H9 (cell line): Measurements from ENCODE around the gene IRAK4. TPM values are rescaled to one million over a fixed set of nuclear protein-coding genes. Genes with fewer than 3 reads are reported as not detected.

ENCODE experiments used
- DNase-seq: peaks from one replicate; pipeline ENCODE4 v3.0.0-alpha.2; 2017
- H2AFZ ChIP-seq: one replicate; pipeline ENCODE4 v1.6.1; 2013; ENCODE audit warnings: mild to moderate bottlenecking, low read length, control low read depth, moderate library complexity
- H2AK5ac ChIP-seq: 2 replicates; pipeline ENCODE4 v1.6.1; 2013; ENCODE audit warnings: low read length, control low read depth, mixed read lengths; ENCODE audit not compliant: insufficient read length
- H2BK120ac ChIP-seq: one replicate; pipeline ENCODE4 v1.6.1; 2013; ENCODE audit warnings: low read depth, mild to moderate bottlenecking, low read length, control low read depth, inconsistent platforms; ENCODE audit not compliant: poor library complexity, severe bottlenecking
- H2BK12ac ChIP-seq: 2 replicates; pipeline ENCODE4 v1.6.1; 2013; ENCODE audit warnings: low read length, control low read depth, mixed read lengths, low read depth; ENCODE audit not compliant: insufficient read length
- H2BK15ac ChIP-seq: 2 replicates; pipeline ENCODE4 v1.6.1; 2013; ENCODE audit warnings: low read depth, low read length, control low read depth
- H2BK20ac ChIP-seq: one replicate; pipeline ENCODE4 v1.6.1; 2013; ENCODE audit warnings: low read depth, mild to moderate bottlenecking, low read length, control low read depth, inconsistent platforms; ENCODE audit not compliant: poor library complexity, severe bottlenecking
- H2BK5ac ChIP-seq: 2 replicates; pipeline ENCODE4 v1.6.1; 2013; ENCODE audit warnings: low read length, control low read depth, mixed read lengths; ENCODE audit not compliant: insufficient read length
- H3K14ac ChIP-seq: 2 replicates; pipeline ENCODE4 v1.6.1; 2013; ENCODE audit warnings: low read length, control low read depth; ENCODE audit not compliant: insufficient read depth
- H3K18ac ChIP-seq: 2 replicates; pipeline ENCODE4 v1.6.1; 2013; ENCODE audit warnings: low read depth, mild to moderate bottlenecking, mixed read lengths, low read length, control low read depth; ENCODE audit not compliant: insufficient read length
- H3K23ac ChIP-seq: 2 replicates; pipeline ENCODE4 v1.6.1; 2013; ENCODE audit warnings: low read length, control low read depth, mixed read lengths, low read depth; ENCODE audit not compliant: insufficient read length
- H3K23me2 ChIP-seq: 2 replicates; pipeline ENCODE4 v1.6.1; 2013; ENCODE audit warnings: low read depth, mild to moderate bottlenecking, mixed read lengths, low read length, control low read depth; ENCODE audit not compliant: insufficient read length, poor library complexity, severe bottlenecking
- H3K27ac ChIP-seq: 2 replicates; pipeline ENCODE4 v1.5.1; 2013; ENCODE audit warnings: low read length, control low read depth, mixed read lengths, low read depth; ENCODE audit not compliant: insufficient read length
- H3K27me3 ChIP-seq: 2 replicates; pipeline ENCODE4 v1.6.1; 2013; ENCODE audit warnings: low read length, control low read depth, inconsistent platforms; ENCODE audit not compliant: insufficient read depth
- H3K4ac ChIP-seq: 2 replicates; pipeline ENCODE4 v1.6.1; 2013; ENCODE audit warnings: low read depth, mild to moderate bottlenecking, control low read depth, inconsistent platforms, low read length, moderate library complexity
- H3K4me1 ChIP-seq: 2 replicates; pipeline ENCODE4 v1.6.1; 2013; ENCODE audit warnings: low read length, control low read depth, inconsistent platforms; ENCODE audit not compliant: insufficient read depth
- H3K4me2 ChIP-seq: 2 replicates; pipeline ENCODE4 v1.6.1; 2013; ENCODE audit warnings: low read length, control low read depth, mixed read lengths; ENCODE audit not compliant: insufficient read length, insufficient read depth
- H3K56ac ChIP-seq: 2 replicates; pipeline ENCODE4 v1.6.1; 2013; ENCODE audit warnings: low read depth, mild to moderate bottlenecking, mixed read lengths, low read length, control low read depth; ENCODE audit not compliant: insufficient read length
- H3K79me1 ChIP-seq: 2 replicates; pipeline ENCODE4 v1.6.1; 2013; ENCODE audit warnings: low read depth, mild to moderate bottlenecking, moderate library complexity, low read length, control low read depth, inconsistent platforms; ENCODE audit not compliant: insufficient read depth, poor library complexity, severe bottlenecking
- H3K79me2 ChIP-seq: 2 replicates; pipeline ENCODE4 v1.6.1; 2013; ENCODE audit warnings: low read length, control low read depth, inconsistent platforms; ENCODE audit not compliant: insufficient read depth
- H3K9ac ChIP-seq: 2 replicates; pipeline ENCODE4 v1.6.1; 2013; ENCODE audit warnings: low read length, control low read depth, mixed read lengths; ENCODE audit not compliant: insufficient read length; ENCODE audit errors: extremely low read depth
- H3K9me3 ChIP-seq: one replicate; pipeline ENCODE4 v1.6.1; 2013; ENCODE audit warnings: low read depth, low read length, inconsistent platforms; ENCODE audit not compliant: control insufficient read depth
- H3T11ph ChIP-seq: one replicate; pipeline ENCODE4 v1.6.1; 2013; ENCODE audit warnings: mild to moderate bottlenecking, low read length, control low read depth, inconsistent platforms
- H4K20me1 ChIP-seq: one replicate; pipeline ENCODE4 v1.6.1; 2013; ENCODE audit not compliant: control insufficient read depth, insufficient read length, insufficient read depth
- H4K5ac ChIP-seq: 2 replicates; pipeline ENCODE4 v1.6.1; 2013; ENCODE audit warnings: low read depth, mild to moderate bottlenecking, mixed read lengths, low read length, control low read depth; ENCODE audit not compliant: insufficient read length
- H4K8ac ChIP-seq: replicated peaks from 2 replicates; pipeline ENCODE4 v1.6.1; 2013; ENCODE audit warnings: low read length, control low read depth, mixed read lengths, low read depth; ENCODE audit not compliant: insufficient read length
- H4K91ac ChIP-seq: 2 replicates; pipeline ENCODE4 v1.6.1; 2013; ENCODE audit warnings: low read depth, mild to moderate bottlenecking, moderate library complexity, mixed read lengths, low read length, control low read depth; ENCODE audit not compliant: insufficient read length
- H3K27ac Mint-ChIP-seq, 3 experiments: 2 replicates in 2 of 3; 3 replicates in 1 of 3; pipeline ENCODE4 v1.8.0; 2020 to 2021; ENCODE audit warnings: mixed read lengths in 3 of 3, mild to moderate bottlenecking in 1 of 3, moderate library complexity in 1 of 3
- H3K27me3 Mint-ChIP-seq: 2 replicates; pipeline ENCODE4 v1.8.0; 2021; ENCODE audit warnings: low read depth, mild to moderate bottlenecking, moderate library complexity, mixed read lengths
- H3K36me3 Mint-ChIP-seq, 3 experiments: 2 replicates in 2 of 3; 3 replicates in 1 of 3; pipeline ENCODE4 v1.8.0; 2020 to 2021; ENCODE audit warnings: low read depth in 3 of 3, mixed read lengths in 3 of 3; ENCODE audit not compliant: insufficient read depth in 1 of 3
- H3K4me1 Mint-ChIP-seq, 2 experiments: 2 replicates each; pipeline ENCODE4 v1.8.0; 2020; ENCODE audit warnings: mixed read lengths in 2 of 2
- H3K4me3 Mint-ChIP-seq, 2 experiments: 2 replicates in 1 of 2; 3 replicates in 1 of 2; pipeline ENCODE4 v1.8.0; 2020 to 2021; ENCODE audit warnings: mild to moderate bottlenecking in 2 of 2, mixed read lengths in 2 of 2, moderate library complexity in 1 of 2
- H3K9me3 Mint-ChIP-seq, 2 experiments: 2 replicates in 1 of 2; 3 replicates in 1 of 2; pipeline ENCODE4 v1.8.0; 2020; ENCODE audit warnings: mild to moderate bottlenecking in 2 of 2, mixed read lengths in 2 of 2, moderate library complexity in 1 of 2
- WGBS: extraction: QIAGEN DNeasy Blood & Tissue Kit; methylation state at CpG from one replicate; pipeline ENCODE4 v1.1.7; 2013; ENCODE audit warnings: missing lambda C conversion rate, low lambda C conversion rate, mixed read lengths; ENCODE audit not compliant: insufficient read length; ENCODE audit errors: extremely low coverage; 5-methylcytosine and 5-hydroxymethylcytosine counted together
- total RNA-seq: library from RNA; stranded (reverse); gene quantifications from 2 replicates; pipeline ENCODE4 v1.2.1, GENCODE V29; 2021
- TF ChIP-seq, protein P1 (sequence below): fragments of 200-600 bp; sonication (generic); conservative IDR thresholded peaks from 3 replicates; pipeline ENCODE4 v1.8.0; 2021; ENCODE audit warnings: antibody characterized with exemption, mild to moderate bottlenecking

Gene IRAK4
- total RNA-seq, 1 experiment from 2014 or later: 3.0 TPM

DNA sequence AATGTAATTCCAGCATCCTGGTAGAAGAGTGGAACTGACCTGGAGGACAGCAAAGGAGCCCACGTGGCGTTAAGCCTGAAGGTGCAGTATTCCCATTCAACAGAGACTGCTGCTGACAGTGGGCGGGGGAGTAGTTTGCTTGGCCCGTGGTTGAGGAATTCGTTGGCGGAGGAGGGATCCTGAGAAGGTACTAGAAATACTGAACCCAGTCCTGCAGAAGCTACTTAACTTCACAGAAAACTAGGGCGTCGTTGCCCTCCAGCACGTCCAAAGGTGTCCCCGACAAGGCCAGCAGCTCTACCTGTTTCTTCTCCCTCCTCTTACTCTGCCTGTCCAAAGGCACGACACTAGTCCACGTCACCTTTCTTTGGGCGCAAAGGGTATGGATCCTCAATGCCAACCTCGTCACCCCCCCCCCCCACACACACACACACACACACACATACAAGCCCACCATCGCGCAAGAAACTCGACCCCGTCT is 464 bp upstream of the IRAK4 start:
- Mint-ChIP-seq H3K9me3 (no peaks in the 10 kb centered on the region), H3K36me3 (peaks cover 0 to 6% (median 6%) of the 10 kb centered on the region in 3 experiments; a peak in 2 of 7 replicates), H3K4me3 (peak overlapping the region; percentile 67 to 76), H3K27me3 (no peaks in the 10 kb centered on the region), H3K27ac (peak overlapping the region in 2 of 3 experiments; percentile 9 to 21; a peak in 1 of 7 replicates), H3K4me1 (peaks cover 24 to 33% of the 10 kb centered on the region in 2 experiments)
- TF ChIP-seq, protein P1, sequence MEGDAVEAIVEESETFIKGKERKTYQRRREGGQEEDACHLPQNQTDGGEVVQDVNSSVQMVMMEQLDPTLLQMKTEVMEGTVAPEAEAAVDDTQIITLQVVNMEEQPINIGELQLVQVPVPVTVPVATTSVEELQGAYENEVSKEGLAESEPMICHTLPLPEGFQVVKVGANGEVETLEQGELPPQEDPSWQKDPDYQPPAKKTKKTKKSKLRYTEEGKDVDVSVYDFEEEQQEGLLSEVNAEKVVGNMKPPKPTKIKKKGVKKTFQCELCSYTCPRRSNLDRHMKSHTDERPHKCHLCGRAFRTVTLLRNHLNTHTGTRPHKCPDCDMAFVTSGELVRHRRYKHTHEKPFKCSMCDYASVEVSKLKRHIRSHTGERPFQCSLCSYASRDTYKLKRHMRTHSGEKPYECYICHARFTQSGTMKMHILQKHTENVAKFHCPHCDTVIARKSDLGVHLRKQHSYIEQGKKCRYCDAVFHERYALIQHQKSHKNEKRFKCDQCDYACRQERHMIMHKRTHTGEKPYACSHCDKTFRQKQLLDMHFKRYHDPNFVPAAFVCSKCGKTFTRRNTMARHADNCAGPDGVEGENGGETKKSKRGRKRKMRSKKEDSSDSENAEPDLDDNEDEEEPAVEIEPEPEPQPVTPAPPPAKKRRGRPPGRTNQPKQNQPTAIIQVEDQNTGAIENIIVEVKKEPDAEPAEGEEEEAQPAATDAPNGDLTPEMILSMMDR: no peak
- no peak overlapping the region for H2AFZ ChIP-seq
- no peak overlapping the region for H3K18ac ChIP-seq
- no peaks in the 10 kb centered on the region for H3K79me1 ChIP-seq
- no peaks in the 10 kb centered on the region for H3K79me2 ChIP-seq
- H2BK120ac ChIP-seq: no peak overlapping the region
- H3K56ac ChIP-seq: no peak overlapping the region
- no peak overlapping the region for H3K27ac ChIP-seq
- H2BK12ac ChIP-seq: no peak overlapping the region
- H2BK20ac ChIP-seq: no peak overlapping the region
- no peak overlapping the region for H4K91ac ChIP-seq
- H3K9ac ChIP-seq: peak overlapping the region; percentile 25
- H2BK5ac ChIP-seq: no peak overlapping the region
- peaks cover 2% of the 10 kb centered on the region for H3K4me1 ChIP-seq
- no peaks in the 10 kb centered on the region for H3K27me3 ChIP-seq
- H2BK15ac ChIP-seq: no peak overlapping the region
- peaks cover 3% of the 10 kb centered on the region for H3K23me2 ChIP-seq
- no peak overlapping the region for H3T11ph ChIP-seq
- no peak overlapping the region for H4K8ac ChIP-seq
- no peaks in the 10 kb centered on the region for H3K9me3 ChIP-seq
- WGBS: no CpG with 5 or more reads among the region's 18 CpGs
- peak overlapping the region; percentile 35 for H3K4me2 ChIP-seq
- no peak for DNase-seq
- no peak overlapping the region for H4K5ac ChIP-seq
- H3K23ac ChIP-seq: no peak overlapping the region
- H3K14ac ChIP-seq: no peak overlapping the region
- H4K20me1 ChIP-seq: no peaks in the 10 kb centered on the region
- H3K4ac ChIP-seq: no peak overlapping the region
- no peak overlapping the region for H2AK5ac ChIP-seq
